ENCODE measurements around the gene CUZD1. TPM values are rescaled to one million over a fixed set of nuclear protein-coding genes. Genes with fewer than 3 reads are reported as not detected.

Gene CUZD1
- total and polyA plus RNA-seq, 2 experiments from 2014 or later: 3.1 to 4.1 TPM

GRCh38 chr10:122882766-122883165, 37.1 kb upstream of the CUZD1 start:
- no peak for DNase-seq (ENCODE audit: low spot score)
- Histone ChIP-seq H3K36me3 (ENCODE audit: insufficient read depth) (no peaks in the 10 kb centered on the region), H3K4me2 (no peak overlapping the region), H3K4me1 (ENCODE audit: insufficient read depth) (peaks cover 8% of the 10 kb centered on the region), H3K27me3 (ENCODE audit: insufficient read depth) (peaks cover 20% of the 10 kb centered on the region; the same call in 1 of the 2 replicates), H3K4me3 (no peak overlapping the region), H3K79me2 (replicated peaks; ENCODE audit: insufficient read depth) (peaks cover 14% of the 10 kb centered on the region), H4K20me1 (replicated peaks; ENCODE audit: insufficient read depth) (0 out of 2 replicates have a peak, but pooled peaks cover 4% of the 10 kb centered on the region), H3K27ac (ENCODE audit: low read depth) (no peak overlapping the region), H3F3A (replicated peaks; ENCODE audit: low read depth) (no peaks in the 10 kb centered on the region; the same call in 1 of the 2 replicates), H3K9me2 (ENCODE audit: insufficient read depth) (no peaks in the 10 kb centered on the region), H2AFZ (no peak overlapping the region)
- peaks cover 11% of the 10 kb centered on the region; the same call in 2 of the 3 replicates for H3K36me3 Mint-ChIP-seq (ENCODE audit: low read depth)
- H3K4me3 Mint-ChIP-seq: no peak overlapping the region
- peaks cover 23% of the 10 kb centered on the region for H3K27me3 Mint-ChIP-seq (ENCODE audit: insufficient read depth, low read depth, poor library complexity)
- TF ChIP-seq, protein P1, sequence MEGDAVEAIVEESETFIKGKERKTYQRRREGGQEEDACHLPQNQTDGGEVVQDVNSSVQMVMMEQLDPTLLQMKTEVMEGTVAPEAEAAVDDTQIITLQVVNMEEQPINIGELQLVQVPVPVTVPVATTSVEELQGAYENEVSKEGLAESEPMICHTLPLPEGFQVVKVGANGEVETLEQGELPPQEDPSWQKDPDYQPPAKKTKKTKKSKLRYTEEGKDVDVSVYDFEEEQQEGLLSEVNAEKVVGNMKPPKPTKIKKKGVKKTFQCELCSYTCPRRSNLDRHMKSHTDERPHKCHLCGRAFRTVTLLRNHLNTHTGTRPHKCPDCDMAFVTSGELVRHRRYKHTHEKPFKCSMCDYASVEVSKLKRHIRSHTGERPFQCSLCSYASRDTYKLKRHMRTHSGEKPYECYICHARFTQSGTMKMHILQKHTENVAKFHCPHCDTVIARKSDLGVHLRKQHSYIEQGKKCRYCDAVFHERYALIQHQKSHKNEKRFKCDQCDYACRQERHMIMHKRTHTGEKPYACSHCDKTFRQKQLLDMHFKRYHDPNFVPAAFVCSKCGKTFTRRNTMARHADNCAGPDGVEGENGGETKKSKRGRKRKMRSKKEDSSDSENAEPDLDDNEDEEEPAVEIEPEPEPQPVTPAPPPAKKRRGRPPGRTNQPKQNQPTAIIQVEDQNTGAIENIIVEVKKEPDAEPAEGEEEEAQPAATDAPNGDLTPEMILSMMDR (conservative IDR thresholded peaks at IDR 0.05; ENCODE audit: low read depth in 2 of 2): no peak
- TF ChIP-seq NANOG (IDR thresholded peaks at IDR 0.05; ENCODE audit: borderline replicate concordance): no peak
- TF ChIP-seq, protein P2, sequence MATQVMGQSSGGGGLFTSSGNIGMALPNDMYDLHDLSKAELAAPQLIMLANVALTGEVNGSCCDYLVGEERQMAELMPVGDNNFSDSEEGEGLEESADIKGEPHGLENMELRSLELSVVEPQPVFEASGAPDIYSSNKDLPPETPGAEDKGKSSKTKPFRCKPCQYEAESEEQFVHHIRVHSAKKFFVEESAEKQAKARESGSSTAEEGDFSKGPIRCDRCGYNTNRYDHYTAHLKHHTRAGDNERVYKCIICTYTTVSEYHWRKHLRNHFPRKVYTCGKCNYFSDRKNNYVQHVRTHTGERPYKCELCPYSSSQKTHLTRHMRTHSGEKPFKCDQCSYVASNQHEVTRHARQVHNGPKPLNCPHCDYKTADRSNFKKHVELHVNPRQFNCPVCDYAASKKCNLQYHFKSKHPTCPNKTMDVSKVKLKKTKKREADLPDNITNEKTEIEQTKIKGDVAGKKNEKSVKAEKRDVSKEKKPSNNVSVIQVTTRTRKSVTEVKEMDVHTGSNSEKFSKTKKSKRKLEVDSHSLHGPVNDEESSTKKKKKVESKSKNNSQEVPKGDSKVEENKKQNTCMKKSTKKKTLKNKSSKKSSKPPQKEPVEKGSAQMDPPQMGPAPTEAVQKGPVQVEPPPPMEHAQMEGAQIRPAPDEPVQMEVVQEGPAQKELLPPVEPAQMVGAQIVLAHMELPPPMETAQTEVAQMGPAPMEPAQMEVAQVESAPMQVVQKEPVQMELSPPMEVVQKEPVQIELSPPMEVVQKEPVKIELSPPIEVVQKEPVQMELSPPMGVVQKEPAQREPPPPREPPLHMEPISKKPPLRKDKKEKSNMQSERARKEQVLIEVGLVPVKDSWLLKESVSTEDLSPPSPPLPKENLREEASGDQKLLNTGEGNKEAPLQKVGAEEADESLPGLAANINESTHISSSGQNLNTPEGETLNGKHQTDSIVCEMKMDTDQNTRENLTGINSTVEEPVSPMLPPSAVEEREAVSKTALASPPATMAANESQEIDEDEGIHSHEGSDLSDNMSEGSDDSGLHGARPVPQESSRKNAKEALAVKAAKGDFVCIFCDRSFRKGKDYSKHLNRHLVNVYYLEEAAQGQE (IDR thresholded peaks at IDR 0.05; ENCODE audit: unreplicated experiment): no peak
- no peak for TF ChIP-seq JUNB (IDR thresholded peaks at IDR 0.05; ENCODE audit: unreplicated experiment)
- no peak for TF ChIP-seq STAT1 (IDR thresholded peaks at IDR 0.05; ENCODE audit: unreplicated experiment)
- TF ChIP-seq EZH2 (IDR thresholded peaks at IDR 0.05; ENCODE audit: low read depth, unreplicated experiment): no peak
- TF ChIP-seq CREB1 (CRISPR knock-in tag; IDR thresholded peaks at IDR 0.05; ENCODE audit: low read depth): no peak
- no peak for TF ChIP-seq ETS1 (IDR thresholded peaks at IDR 0.05)
- no peak for TF ChIP-seq ZNF114 (CRISPR knock-in tag; IDR thresholded peaks at IDR 0.05)
- no peak for TF ChIP-seq POLR2AphosphoS5 (IDR thresholded peaks at IDR 0.05; ENCODE audit: low read depth)
- no peak for TF ChIP-seq EZH2phosphoT487 (IDR thresholded peaks at IDR 0.05; ENCODE audit: unreplicated experiment)
- TF ChIP-seq, protein P3, sequence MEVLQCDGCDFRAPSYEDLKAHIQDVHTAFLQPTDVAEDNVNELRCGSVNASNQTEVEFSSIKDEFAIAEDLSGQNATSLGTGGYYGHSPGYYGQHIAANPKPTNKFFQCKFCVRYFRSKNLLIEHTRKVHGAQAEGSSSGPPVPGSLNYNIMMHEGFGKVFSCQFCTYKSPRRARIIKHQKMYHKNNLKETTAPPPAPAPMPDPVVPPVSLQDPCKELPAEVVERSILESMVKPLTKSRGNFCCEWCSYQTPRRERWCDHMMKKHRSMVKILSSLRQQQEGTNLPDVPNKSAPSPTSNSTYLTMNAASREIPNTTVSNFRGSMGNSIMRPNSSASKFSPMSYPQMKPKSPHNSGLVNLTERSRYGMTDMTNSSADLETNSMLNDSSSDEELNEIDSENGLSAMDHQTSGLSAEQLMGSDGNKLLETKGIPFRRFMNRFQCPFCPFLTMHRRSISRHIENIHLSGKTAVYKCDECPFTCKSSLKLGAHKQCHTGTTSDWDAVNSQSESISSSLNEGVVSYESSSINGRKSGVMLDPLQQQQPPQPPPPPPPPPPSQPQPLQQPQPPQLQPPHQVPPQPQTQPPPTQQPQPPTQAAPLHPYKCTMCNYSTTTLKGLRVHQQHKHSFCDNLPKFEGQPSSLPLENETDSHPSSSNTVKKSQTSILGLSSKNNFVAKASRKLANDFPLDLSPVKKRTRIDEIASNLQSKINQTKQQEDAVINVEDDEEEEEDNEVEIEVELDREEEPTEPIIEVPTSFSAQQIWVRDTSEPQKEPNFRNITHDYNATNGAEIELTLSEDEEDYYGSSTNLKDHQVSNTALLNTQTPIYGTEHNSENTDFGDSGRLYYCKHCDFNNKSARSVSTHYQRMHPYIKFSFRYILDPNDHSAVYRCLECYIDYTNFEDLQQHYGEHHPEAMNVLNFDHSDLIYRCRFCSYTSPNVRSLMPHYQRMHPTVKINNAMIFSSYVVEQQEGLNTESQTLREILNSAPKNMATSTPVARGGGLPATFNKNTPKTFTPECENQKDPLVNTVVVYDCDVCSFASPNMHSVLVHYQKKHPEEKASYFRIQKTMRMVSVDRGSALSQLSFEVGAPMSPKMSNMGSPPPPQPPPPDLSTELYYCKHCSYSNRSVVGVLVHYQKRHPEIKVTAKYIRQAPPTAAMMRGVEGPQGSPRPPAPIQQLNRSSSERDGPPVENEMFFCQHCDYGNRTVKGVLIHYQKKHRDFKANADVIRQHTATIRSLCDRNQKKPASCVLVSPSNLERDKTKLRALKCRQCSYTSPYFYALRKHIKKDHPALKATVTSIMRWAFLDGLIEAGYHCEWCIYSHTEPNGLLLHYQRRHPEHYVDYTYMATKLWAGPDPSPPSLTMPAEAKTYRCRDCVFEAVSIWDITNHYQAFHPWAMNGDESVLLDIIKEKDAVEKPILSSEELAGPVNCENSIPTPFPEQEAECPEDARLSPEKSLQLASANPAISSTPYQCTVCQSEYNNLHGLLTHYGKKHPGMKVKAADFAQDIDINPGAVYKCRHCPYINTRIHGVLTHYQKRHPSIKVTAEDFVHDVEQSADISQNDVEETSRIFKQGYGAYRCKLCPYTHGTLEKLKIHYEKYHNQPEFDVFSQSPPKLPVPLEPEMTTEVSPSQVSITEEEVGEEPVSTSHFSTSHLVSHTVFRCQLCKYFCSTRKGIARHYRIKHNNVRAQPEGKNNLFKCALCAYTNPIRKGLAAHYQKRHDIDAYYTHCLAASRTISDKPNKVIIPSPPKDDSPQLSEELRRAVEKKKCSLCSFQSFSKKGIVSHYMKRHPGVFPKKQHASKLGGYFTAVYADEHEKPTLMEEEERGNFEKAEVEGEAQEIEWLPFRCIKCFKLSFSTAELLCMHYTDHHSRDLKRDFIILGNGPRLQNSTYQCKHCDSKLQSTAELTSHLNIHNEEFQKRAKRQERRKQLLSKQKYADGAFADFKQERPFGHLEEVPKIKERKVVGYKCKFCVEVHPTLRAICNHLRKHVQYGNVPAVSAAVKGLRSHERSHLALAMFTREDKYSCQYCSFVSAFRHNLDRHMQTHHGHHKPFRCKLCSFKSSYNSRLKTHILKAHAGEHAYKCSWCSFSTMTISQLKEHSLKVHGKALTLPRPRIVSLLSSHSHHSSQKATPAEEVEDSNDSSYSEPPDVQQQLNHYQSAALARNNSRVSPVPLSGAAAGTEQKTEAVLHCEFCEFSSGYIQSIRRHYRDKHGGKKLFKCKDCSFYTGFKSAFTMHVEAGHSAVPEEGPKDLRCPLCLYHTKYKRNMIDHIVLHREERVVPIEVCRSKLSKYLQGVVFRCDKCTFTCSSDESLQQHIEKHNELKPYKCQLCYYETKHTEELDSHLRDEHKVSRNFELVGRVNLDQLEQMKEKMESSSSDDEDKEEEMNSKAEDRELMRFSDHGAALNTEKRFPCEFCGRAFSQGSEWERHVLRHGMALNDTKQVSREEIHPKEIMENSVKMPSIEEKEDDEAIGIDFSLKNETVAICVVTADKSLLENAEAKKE (CRISPR knock-in tag; IDR thresholded peaks at IDR 0.05): no peak
- TF ChIP-seq ZNF331 (CRISPR knock-in tag; IDR thresholded peaks at IDR 0.05; ENCODE audit: low read depth): no peak
- H3K27ac Mint-ChIP-seq: no peak overlapping the region
- no peak for ATAC-seq
- peaks cover 22% of the 10 kb centered on the region for H3K4me1 Mint-ChIP-seq
- peaks cover 8% of the 10 kb centered on the region; the same call in 1 of the 3 replicates for H3K9me3 Mint-ChIP-seq
